Uterus (tissue), 2 donors: ENCODE measurements around the gene PGLYRP2.

ENCODE experiments used
- CTCF ChIP-seq, 4 experiments: fragments of 200-600 bp in 2 of 4; fragments of 450-650 bp in 2 of 4; sonication (generic) in 2 of 4; IDR thresholded peaks; one replicate each; pipeline ENCODE4 v1.5.1; 2016 to 2019; ENCODE audit warnings: antibody characterized with exemption in 4 of 4, mild to moderate bottlenecking in 2 of 4, moderate library complexity in 1 of 4
- POLR2A ChIP-seq, 2 donors: fragments of 450-650 bp; IDR thresholded peaks; one replicate each; pipeline ENCODE4 v1.6.1; 2016; ENCODE audit warnings: antibody characterized with exemption in 2 of 2, mild to moderate bottlenecking in 1 of 2, moderate library complexity in 1 of 2

- TF ChIP-seq CTCF (IDR thresholded peaks at IDR 0.05), result no peak
- TF ChIP-seq POLR2A (IDR thresholded peaks at IDR 0.05), result no peak
Measured at GRCh38 chr19:15433519-15434069, 45.7 kb downstream of the PGLYRP2 start.
